GM19099 (cell line): ENCODE measurements around the gene GPD2.

Experiments used
- POLR2A ChIP-seq: IDR thresholded peaks from 3 replicates; pipeline ENCODE4 v1.6.1; 2011; ENCODE audit warnings: low read depth; ENCODE audit not compliant: insufficient read length; ENCODE audit errors: extremely low read depth

Gene GPD2

DNA sequence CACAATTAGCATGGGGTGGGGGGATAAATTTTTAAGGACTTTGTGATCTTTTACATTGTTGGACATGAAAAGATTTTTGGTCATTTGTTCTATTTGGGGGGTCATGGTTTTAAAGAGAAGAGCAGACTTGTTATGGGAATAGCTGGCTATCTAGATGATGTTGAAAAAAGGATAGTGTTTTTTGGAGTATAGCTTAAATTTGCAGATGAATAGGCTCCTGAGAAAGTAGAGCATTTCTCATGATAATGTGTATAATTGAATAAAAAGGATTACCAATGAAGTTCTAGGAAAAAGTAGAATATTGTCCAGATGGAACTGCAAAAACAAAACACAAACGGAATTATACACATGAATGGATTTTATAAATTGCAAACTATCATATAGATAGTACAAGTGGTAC is 186.3 kb downstream of the GPD2 start:
- no peak for TF ChIP-seq POLR2A

DNA sequence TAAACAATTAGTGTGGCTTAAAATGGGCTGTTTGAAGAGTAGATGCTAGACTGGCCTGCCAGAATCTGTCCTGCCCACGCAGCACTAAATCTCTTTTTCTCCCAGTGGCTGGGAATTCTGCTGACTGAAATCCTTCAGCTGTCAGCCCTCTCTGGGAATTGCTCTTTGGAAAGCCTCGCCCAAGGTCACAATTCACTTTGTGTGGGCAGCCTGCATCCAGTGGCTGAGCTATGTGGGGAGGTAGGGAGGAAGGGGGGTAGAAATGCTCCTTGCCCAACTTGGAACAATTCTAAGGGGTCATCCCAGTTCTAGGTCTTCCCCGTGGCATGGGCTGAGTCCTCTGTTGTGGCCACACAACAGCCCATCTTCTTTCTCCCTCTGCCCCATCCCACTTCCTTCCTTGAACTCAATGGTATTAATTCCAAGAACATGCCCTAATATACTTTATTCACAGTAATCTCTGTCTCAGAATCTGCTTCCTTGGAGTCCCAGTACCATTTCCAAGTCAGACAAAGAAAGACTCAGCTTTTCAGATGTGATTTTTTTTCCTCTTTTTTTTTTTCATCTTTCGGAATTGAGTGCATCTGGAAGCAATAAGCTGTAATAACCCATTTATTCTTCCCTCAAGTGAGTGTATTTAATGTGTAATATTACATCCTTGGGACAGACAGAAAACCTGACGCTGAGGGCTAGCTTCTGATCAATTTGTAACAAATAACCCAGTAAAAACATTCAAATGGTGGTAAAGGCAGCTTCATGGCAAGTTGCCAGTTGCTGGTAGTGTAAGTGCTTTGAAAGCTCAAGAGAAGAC is 189.4 kb downstream of the GPD2 start:
- no peak for TF ChIP-seq POLR2A

DNA sequence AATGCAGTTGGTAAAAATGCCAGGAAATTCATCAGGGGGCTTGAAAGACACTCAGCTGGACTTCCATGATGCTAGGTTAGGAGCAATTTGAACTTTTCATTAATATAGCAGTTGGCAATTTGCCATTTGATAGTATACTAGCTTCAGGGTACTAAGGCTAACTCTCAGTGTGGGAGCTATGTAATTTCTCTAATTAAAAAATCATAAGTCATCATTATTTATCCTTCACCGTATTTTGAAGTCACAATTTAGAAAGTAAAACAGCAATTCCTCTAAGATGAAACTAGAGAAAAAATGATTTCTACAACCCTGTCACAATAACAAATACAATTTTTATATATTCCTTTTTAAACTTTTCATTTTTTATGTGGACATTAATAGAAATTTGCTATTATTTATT is 190.8 kb downstream of the GPD2 start:
- TF ChIP-seq POLR2A, result no peak

DNA sequence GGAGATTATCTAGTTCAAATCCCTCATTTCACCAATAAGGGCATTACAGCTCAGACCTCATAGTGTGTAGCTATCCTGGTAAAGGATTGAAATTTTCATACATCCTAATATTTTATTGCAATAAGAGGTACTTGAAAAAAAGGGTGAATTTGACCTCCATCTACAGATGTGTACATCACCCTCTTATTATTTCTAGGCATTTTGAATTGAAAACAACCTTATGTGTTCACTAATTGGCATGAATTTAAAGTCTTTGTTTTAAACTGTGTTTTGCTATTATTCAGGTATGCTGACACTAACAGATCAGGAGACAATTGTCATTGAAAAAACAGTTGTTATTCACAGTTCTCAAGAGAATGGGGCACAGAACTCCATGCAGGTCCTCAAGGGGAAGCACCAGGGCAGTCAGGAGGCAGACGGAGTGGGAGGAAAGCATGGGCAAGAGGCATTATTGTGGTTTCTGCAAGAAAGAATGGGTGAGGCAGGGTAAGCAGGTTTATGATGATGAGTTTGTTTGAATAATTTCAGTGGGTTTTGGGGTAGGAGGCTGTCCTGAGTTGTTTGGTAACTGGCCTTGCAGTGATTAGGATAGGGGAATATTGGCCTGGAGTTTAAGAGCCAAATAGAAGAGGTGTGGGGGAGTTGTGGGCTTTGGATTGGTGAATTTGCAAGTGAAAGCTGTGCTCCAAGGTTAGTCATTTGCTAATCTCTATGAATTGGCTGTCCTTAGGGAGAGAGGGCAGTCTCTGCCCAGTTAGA is 194.6 kb downstream of the GPD2 start:
- no peak for TF ChIP-seq POLR2A

DNA sequence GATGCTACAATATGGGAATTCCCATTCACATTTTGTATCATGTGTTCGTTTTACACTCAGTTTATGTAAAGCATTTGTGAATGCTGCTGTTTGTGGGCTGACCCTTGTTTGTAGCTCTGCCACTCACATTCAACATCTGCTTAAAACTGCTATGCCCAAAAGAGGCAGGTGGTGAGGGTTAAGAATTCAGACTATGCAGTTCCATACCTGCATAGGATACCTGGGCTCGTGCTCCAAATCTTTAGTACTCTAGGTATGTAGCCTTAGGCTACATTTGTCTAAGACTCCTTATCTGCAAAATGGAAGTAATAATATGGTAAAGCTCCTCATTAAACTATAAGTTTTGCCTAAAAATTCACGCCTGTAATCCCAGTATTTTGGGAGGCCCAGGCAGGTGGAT is 199.5 kb downstream of the GPD2 start:
- no peak for TF ChIP-seq POLR2A
